H1 (cell line): ENCODE data around the gene PTK6. TPM values are rescaled to one million over a fixed set of nuclear protein-coding genes. Genes with fewer than 3 reads are reported as not detected.

ENCODE experiments used
- CTCF ChIA-PET: fragments of 300-600 bp; sonication (Branson Sonifier 250); formaldehyde crosslinking; loops from one replicate; lab custom pipeline; 2021; ENCODE audit not compliant: partially characterized antibody; lab: Charles Lee
- POLR2A ChIA-PET: fragments of 300-600 bp; sonication (Branson Sonifier 250); formaldehyde crosslinking; loops from one replicate; lab custom pipeline; 2021; ENCODE audit warnings: inconsistent platforms; ENCODE audit not compliant: partially characterized antibody; lab: Charles Lee
- DNase-seq, 2 experiments: peaks; one replicate each; pipeline versions ENCODE4 v3.0.0 to v3.0.0-alpha.2; 2010 to 2022; ENCODE audit warnings: low spot score in 2 of 2, low read depth in 1 of 2, mixed read lengths in 1 of 2
- FAIRE-seq: peaks from 2 replicates; lab custom pipeline; 2011; peaks lifted over from hg19 to GRCh38; lab: Jason Lieb, UNC
- H2AFZ ChIP-seq: 2 replicates; pipeline ENCODE4 v1.8.1; 2012; ENCODE audit warnings: low read length, inconsistent platforms
- H2AK5ac ChIP-seq: 2 replicates; pipeline ENCODE4 v1.6.1; 2013; ENCODE audit warnings: low read depth, low read length
- H2BK120ac ChIP-seq: replicated peaks from 2 replicates; pipeline ENCODE3; 2013; ENCODE audit warnings: low read depth, low read length, inconsistent platforms
- H2BK12ac ChIP-seq: 2 replicates; pipeline ENCODE4 v1.6.1; 2013; ENCODE audit warnings: low read depth, low read length
- H2BK15ac ChIP-seq: 2 replicates; pipeline ENCODE4 v1.6.1; 2013; ENCODE audit warnings: low read length
- H2BK20ac ChIP-seq: 2 replicates; pipeline ENCODE4 v1.6.1; 2013; ENCODE audit warnings: low read length
- H2BK5ac ChIP-seq: 2 replicates; pipeline ENCODE4 v1.6.1; 2013; ENCODE audit warnings: low read depth, low read length
- H3K14ac ChIP-seq: 2 replicates; pipeline ENCODE4 v1.6.1; 2013; ENCODE audit warnings: inconsistent platforms; ENCODE audit not compliant: insufficient read length
- H3K18ac ChIP-seq: 2 replicates; pipeline ENCODE4 v1.6.1; 2013; ENCODE audit warnings: low read length; ENCODE audit errors: extremely low read depth
- H3K23ac ChIP-seq: 2 replicates; pipeline ENCODE4 v1.6.1; 2013; ENCODE audit warnings: inconsistent platforms; ENCODE audit not compliant: insufficient read length
- H3K23me2 ChIP-seq: 2 replicates; pipeline ENCODE4 v1.6.1; 2013; ENCODE audit warnings: low read depth, low read length
- H3K27ac ChIP-seq: 2 replicates; pipeline ENCODE4 v1.6.1; 2011; ENCODE audit warnings: low read depth, low read length, inconsistent platforms
- H3K27me3 ChIP-seq, 4 experiments: replicated peaks in 1 of 4; 1 replicate in 1 of 4; 2 replicates in 3 of 4; pipeline versions ENCODE4 v1.6.1 to v1.8.1; 2011 to 2013; ENCODE audit warnings: low read length in 3 of 4, mild to moderate bottlenecking in 3 of 4, inconsistent platforms in 2 of 4, mixed read lengths in 2 of 4, moderate library complexity in 1 of 4; ENCODE audit not compliant: control insufficient read depth in 3 of 4, insufficient read depth in 3 of 4; ENCODE audit errors: extremely low read depth in 1 of 4
- H3K36me3 ChIP-seq, 4 experiments: 2 replicates each; pipeline versions ENCODE4 v1.6.1 to v1.8.1; 2011 to 2013; ENCODE audit warnings: mild to moderate bottlenecking in 4 of 4, low read length in 3 of 4, moderate library complexity in 2 of 4, control low read depth in 1 of 4, inconsistent platforms in 1 of 4; ENCODE audit not compliant: insufficient read depth in 4 of 4, control insufficient read depth in 2 of 4
- H3K4ac ChIP-seq: replicated peaks from 2 replicates; pipeline ENCODE3; 2013; ENCODE audit warnings: low read length, low read depth, mixed read lengths, inconsistent platforms; ENCODE audit not compliant: insufficient read length
- H3K4me1 ChIP-seq, 4 experiments: replicated peaks in 1 of 4; 1 replicate in 1 of 4; 2 replicates in 3 of 4; pipeline versions ENCODE4 v1.6.1 to v1.8.1; 2011 to 2013; ENCODE audit warnings: low read length in 3 of 4, inconsistent platforms in 2 of 4, mixed read lengths in 1 of 4; ENCODE audit not compliant: insufficient read depth in 4 of 4, control insufficient read depth in 3 of 4
- H3K4me2 ChIP-seq, 2 experiments: 2 replicates each; pipeline versions ENCODE4 v1.6.1 to v1.8.1; 2011 to 2013; ENCODE audit warnings: low read depth in 2 of 2, low read length in 2 of 2, control low read depth in 1 of 2, inconsistent platforms in 1 of 2, mild to moderate bottlenecking in 1 of 2; ENCODE audit not compliant: insufficient read depth in 1 of 2
- H3K4me3 ChIP-seq, 4 experiments: fragments of 200-600, 300-600 bp in 1 of 4; sonication (generic), shearing (Covaris generic), sonication (Bioruptor Twin) in 1 of 4; 2 replicates each; pipeline versions ENCODE4 v1.5.1 to v1.8.1; 2011 to 2016; ENCODE audit warnings: low read length in 4 of 4, low read depth in 3 of 4, control low read depth in 2 of 4, inconsistent platforms in 2 of 4, mild to moderate bottlenecking in 2 of 4, mixed read lengths in 1 of 4, moderate library complexity in 1 of 4; ENCODE audit not compliant: insufficient read depth in 2 of 4; ENCODE audit errors: extremely low read depth in 1 of 4
- H3K56ac ChIP-seq: replicated peaks from 2 replicates; pipeline ENCODE3; 2013; ENCODE audit warnings: low read depth, mild to moderate bottlenecking, mixed read lengths, low read length, inconsistent platforms; ENCODE audit not compliant: insufficient read length
- H3K79me1 ChIP-seq: 2 replicates; pipeline ENCODE4 v1.6.1; 2013; ENCODE audit warnings: low read depth, low read length, control low read depth
- H3K79me2 ChIP-seq, 2 experiments: 2 replicates each; pipeline versions ENCODE4 v1.6.1 to v1.8.1; 2012 to 2013; ENCODE audit warnings: low read length in 2 of 2, mild to moderate bottlenecking in 2 of 2, inconsistent platforms in 1 of 2; ENCODE audit not compliant: insufficient read depth in 2 of 2, control insufficient read depth in 1 of 2
- H3K9ac ChIP-seq, 4 experiments: replicated peaks in 1 of 4; 1 replicate in 1 of 4; 2 replicates in 3 of 4; pipeline versions ENCODE4 v1.6.1 to v1.8.1; 2011 to 2013; ENCODE audit warnings: low read depth in 3 of 4, low read length in 3 of 4, control low read depth in 2 of 4, mild to moderate bottlenecking in 2 of 4, moderate library complexity in 2 of 4, inconsistent platforms in 1 of 4; ENCODE audit errors: extremely low read depth in 1 of 4
- H3K9me3 ChIP-seq, 2 experiments: 2 replicates each; pipeline versions ENCODE4 v1.6.1 to v1.8.1; 2012 to 2013; ENCODE audit warnings: mild to moderate bottlenecking in 2 of 2, moderate library complexity in 2 of 2, control low read depth in 1 of 2, inconsistent platforms in 1 of 2, low read depth in 1 of 2, low read length in 1 of 2, mixed read lengths in 1 of 2; ENCODE audit not compliant: insufficient read depth in 2 of 2
- H4K20me1 ChIP-seq, 2 experiments: replicated peaks in 1 of 2; 2 replicates each; pipeline versions ENCODE3 to v1.8.1; 2011 to 2013; ENCODE audit warnings: inconsistent platforms in 2 of 2, low read length in 2 of 2, mild to moderate bottlenecking in 1 of 2; ENCODE audit not compliant: insufficient read depth in 2 of 2, control insufficient read depth in 1 of 2
- H4K5ac ChIP-seq: 2 replicates; pipeline ENCODE4 v1.6.1; 2013; ENCODE audit warnings: low read length, low read depth, mixed read lengths, inconsistent platforms; ENCODE audit not compliant: insufficient read length
- H4K8ac ChIP-seq: 2 replicates; pipeline ENCODE4 v1.8.0; 2013; ENCODE audit warnings: mild to moderate bottlenecking, moderate library complexity, low read length, inconsistent platforms; ENCODE audit not compliant: insufficient read depth; ENCODE audit errors: extremely low read depth
- H4K91ac ChIP-seq: replicated peaks from 2 replicates; pipeline ENCODE3; 2013; ENCODE audit warnings: low read length, mixed read lengths, inconsistent platforms; ENCODE audit not compliant: insufficient read length
- ATF3 ChIP-seq: IDR thresholded peaks from 2 replicates; pipeline ENCODE4 v1.6.1; 2011; ENCODE audit warnings: low read depth, mild to moderate bottlenecking, low read length; ENCODE audit not compliant: insufficient read depth
- EGR1 ChIP-seq: IDR thresholded peaks from 2 replicates; pipeline ENCODE4 v1.6.1; 2011; ENCODE audit warnings: low read depth, low read length, borderline replicate concordance
- JUN ChIP-seq: IDR thresholded peaks from 2 replicates; pipeline ENCODE4 v1.6.1; 2011; ENCODE audit warnings: low read depth, mild to moderate bottlenecking, improper control_type of control experiment, low read length
- RAD21 ChIP-seq, 2 experiments: IDR thresholded peaks in 1 of 2; conservative IDR thresholded peaks in 1 of 2; 2 replicates each; pipeline ENCODE4 v1.6.1; 2011; ENCODE audit warnings: low read depth in 2 of 2, low read length in 2 of 2, improper control_type of control experiment in 1 of 2, inconsistent platforms in 1 of 2, mild to moderate bottlenecking in 1 of 2, moderate library complexity in 1 of 2
- RBBP5 ChIP-seq: IDR thresholded peaks from 2 replicates; pipeline ENCODE4 v1.7.1; 2012; ENCODE audit warnings: low read depth, mild to moderate bottlenecking, inconsistent platforms, low read length, moderate library complexity, borderline replicate concordance
- WGBS, 2 experiments: shearing (Covaris generic) in 1 of 2; methylation state at CpG; one replicate each; pipeline versions ENCODE4 v1.1.6 to v1.1.7; 2013 to 2015; ENCODE audit warnings: low lambda C conversion rate in 2 of 2, mixed read lengths in 2 of 2, inconsistent platforms in 1 of 2, low coverage in 1 of 2, missing lambda C conversion rate in 1 of 2; ENCODE audit not compliant: insufficient replicate concordance in 2 of 2, insufficient coverage in 1 of 2, insufficient read length in 1 of 2; ENCODE audit errors: extremely low coverage in 1 of 2, missing lambda C conversion rate in 1 of 2; 5-methylcytosine and 5-hydroxymethylcytosine counted together
- polyA plus RNA-seq, 7 experiments: library from polyadenylated mRNA; depleted of rRNA in 3 of 7; stranded (reverse) in 5 of 7; unstranded in 2 of 7; fragments of >200 nt in 5 of 7; fragments of 200-250 nt in 2 of 7; gene quantifications; 1 replicate in 5 of 7; 2 replicates in 1 of 7; 4 replicates in 1 of 7; pipeline versions ENCODE4 v1.2.1 to v1.2.3, GENCODE V29; 2011 to 2013; ENCODE audit warnings: missing spikeins in 2 of 7, mixed read lengths in 2 of 7
- total RNA-seq: library from RNA; stranded (reverse); fragmentation: NEBNext Ultra II Directional; extraction: Animal tissue kit (Norgen Biotek cat#: 25700); gene quantifications from 2 replicates; pipeline ENCODE4 v1.2.1, GENCODE V29; 2021

The PTK6 gene
- total and polyA plus RNA-seq, 2 of the 8 experiments (the other 6 are each of a cell fraction or from before 2014, with no cell fraction given) = 0.12 to 0.19 TPM

DNA sequence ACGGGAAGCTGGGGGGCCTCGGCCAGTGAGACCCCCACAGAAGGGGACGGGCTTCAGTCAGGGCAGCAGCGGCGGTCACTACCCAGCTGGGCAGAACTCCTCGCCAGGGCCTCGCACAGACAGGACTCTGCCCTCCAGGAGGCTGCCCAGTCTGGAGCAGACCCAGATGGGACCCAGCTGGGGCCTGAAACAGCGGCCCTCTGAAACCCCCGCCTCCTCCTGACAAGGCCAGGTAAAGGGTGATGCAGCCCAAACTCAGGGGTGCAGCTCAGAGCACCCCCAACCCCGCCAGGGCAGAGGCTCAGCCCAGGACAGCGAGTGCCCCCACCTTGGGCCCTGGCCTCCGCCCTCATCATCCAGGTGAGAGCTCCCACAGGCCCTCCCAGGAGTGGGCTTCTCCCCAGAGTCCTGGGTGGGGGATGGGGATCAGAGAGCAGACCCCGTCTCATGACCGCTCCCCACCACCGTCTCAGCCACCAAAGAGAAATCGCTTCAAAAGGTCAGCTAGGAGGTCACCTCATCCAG lies 40.5 kb downstream of the PTK6 start:
- Histone ChIP-seq H3K18ac (peak overlapping the region; percentile 48), H3K36me3 (peaks cover 0 to 4% (median 1%) of the 10 kb centered on the region in 4 experiments; a peak in 5 of 8 replicates), H3K4me1 (peaks cover 0 to 23% (median 13%) of the 10 kb centered on the region in 4 experiments; a peak in 6 of 7 replicates), H3K79me1 (no peaks in the 10 kb centered on the region), H2BK12ac (peak overlapping the region; percentile 39; the same call in 1 of the 2 replicates), H3K27ac (no peak overlapping the region), H3K23me2 (peaks cover 15% of the 10 kb centered on the region; the same call in 1 of the 2 replicates), H2BK5ac (no peak overlapping the region), H4K20me1 (peaks cover 0 to 8% of the 10 kb centered on the region in 2 experiments), H4K91ac (no peak overlapping the region), H2BK15ac (peak overlapping the region; percentile 88; the same call in 1 of the 2 replicates), H2BK20ac (no peak overlapping the region), H2AFZ (no peak overlapping the region), H4K5ac (no peak overlapping the region), H2BK120ac (no peak overlapping the region), H4K8ac (no peak overlapping the region), H3K4ac (no peak overlapping the region), H3K27me3 (peaks cover 11 to 42% (median 35%) of the 10 kb centered on the region in 4 experiments), H3K9ac (no peak overlapping the region), H3K23ac (no peak overlapping the region), H3K14ac (no peak overlapping the region), H3K56ac (no peak overlapping the region), H3K4me3 (peak overlapping the region in 1 of 4 experiments; percentile 41; a peak in 4 of 8 replicates), H3K4me2 (peak overlapping the region; percentile 1 to 64; a peak in 3 of 4 replicates), H3K9me3 (no peaks in the 10 kb centered on the region), H2AK5ac (no peak overlapping the region), H3K79me2 (no peaks in the 10 kb centered on the region)
- no peak for TF ChIP-seq ATF3
- no peak for TF ChIP-seq RAD21 (IDR thresholded peaks at IDR 0.05 in 1 of 2, conservative IDR thresholded peaks at IDR 0.05 in 1 of 2; ENCODE audit: low read depth in 2 of 2, low read length in 2 of 2)
- TF ChIP-seq EGR1 = no peak
- no peak for TF ChIP-seq JUN
- TF ChIP-seq RBBP5 = no peak
- 67% methylated on average over 13 of the region's 16 CpGs; no CpG with 5 or more reads in 1 of the 2 experiments for WGBS, 2 experiments
- POLR2A ChIA-PET = interaction anchor here (0.8 to 2.4 kb wide), 10 partner anchors 8 to 161 kb away, joined by 3 to 22 read pairs (median 4); partner anchors contain the start of genes PPDPF and RTEL1
- CTCF ChIA-PET = interaction anchor here (0.8 to 3.4 kb wide), 43 partner anchors 9 to 412 kb away, joined by 3 to 39 read pairs (median 5); partner anchors contain the start of genes PPDPF, PTK6 and TPD52L2
- no peak for FAIRE-seq
- DNase-seq = peak in 1 of 2 experiments; percentile 53
